GM12878 (cell line): ENCODE results near the gene MRAS. TPM values are rescaled to one million over a fixed set of nuclear protein-coding genes. Genes with fewer than 3 reads are reported as not detected.

ENCODE experiments used
- ATAC-seq: fragments of 200-7000 bp; cut with Tn5 transposase; 3 replicates; pipeline ENCODE4 v1.9.1; 2020; ENCODE audit warnings: mild to moderate bottlenecking, moderate library complexity
- BruUV-seq: library from RNA; stranded (reverse); fragments of 400-500 nt; replicated peaks from 2 replicates; lab custom pipeline; 2021; lab: Mats Ljungman, UMichigan
- CTCF ChIA-PET: fragments of 300-600 bp; sonication (Branson Sonifier 250); formaldehyde crosslinking; extraction: SDS; loops from one replicate; lab custom pipeline; 2021; ENCODE audit warnings: inconsistent platforms; lab: Yijun Ruan, JAX
- POLR2A ChIA-PET: fragments of 350-600 bp; formaldehyde crosslinking; extraction: SDS; loops from one replicate; lab custom pipeline; 2021; ENCODE audit warnings: inconsistent platforms; lab: Charles Lee
- RAD21 ChIA-PET: fragments of 300-600 bp; sonication (Branson Sonifier 250); formaldehyde crosslinking; loops from one replicate; lab custom pipeline; 2023; ENCODE audit warnings: antibody characterized with exemption; ENCODE audit not compliant: unreplicated experiment; lab: Charles Lee
- SMC1A ChIA-PET: fragments of 300-600 bp; sonication (Branson Sonifier 250); formaldehyde crosslinking; loops from one replicate; lab custom pipeline; 2023; ENCODE audit not compliant: unreplicated experiment, uncharacterized antibody; lab: Charles Lee
- DNase-seq: peaks from one replicate; pipeline ENCODE4 v3.0.0-alpha.2; 2011; ENCODE audit warnings: low read depth, low spot score
- FAIRE-seq: peaks from 3 replicates; lab custom pipeline; 2011; peaks lifted over from hg19 to GRCh38; lab: Jason Lieb, UNC
- H2AFZ ChIP-seq: 2 replicates; pipeline ENCODE4 v1.6.0; 2011; ENCODE audit warnings: low read depth, low read length, control low read depth; ENCODE audit not compliant: control insufficient read depth
- H3K27ac ChIP-seq: 2 replicates; pipeline ENCODE4 v1.5.1; 2011; ENCODE audit warnings: control low read depth; ENCODE audit not compliant: control insufficient read depth, insufficient read depth
- H3K27me3 ChIP-seq, 2 experiments: replicated peaks in 1 of 2; 2 replicates each; pipeline versions ENCODE4 v1.6.0 to v1.6.1; 2011; ENCODE audit warnings: low read length in 1 of 2; ENCODE audit not compliant: control insufficient read depth in 2 of 2, insufficient read depth in 2 of 2
- H3K36me3 ChIP-seq, 2 experiments: 2 replicates each; pipeline ENCODE4 v1.5.1; 2011; ENCODE audit warnings: low read length in 1 of 2; ENCODE audit not compliant: control insufficient read depth in 2 of 2, insufficient read depth in 2 of 2
- H3K4me1 ChIP-seq: 2 replicates; pipeline ENCODE4 v1.6.1; 2011; ENCODE audit warnings: mild to moderate bottlenecking, low read length, moderate library complexity, mixed read lengths; ENCODE audit not compliant: control insufficient read depth, insufficient read depth
- H3K4me2 ChIP-seq: 2 replicates; pipeline ENCODE4 v1.6.0; 2011; ENCODE audit warnings: control low read depth; ENCODE audit not compliant: control insufficient read depth, insufficient read depth
- H3K4me3 ChIP-seq: fragments of 200-600 bp; sonication (generic); 2 replicates; pipeline ENCODE4 v1.5.1; 2016
- H3K79me2 ChIP-seq: 2 replicates; pipeline ENCODE4 v1.6.0; 2011; ENCODE audit warnings: low read length; ENCODE audit not compliant: control insufficient read depth, insufficient read depth
- H3K9ac ChIP-seq: 2 replicates; pipeline ENCODE4 v1.8.0; 2011; ENCODE audit warnings: low read length, control low read depth, mixed read lengths; ENCODE audit not compliant: control insufficient read depth, insufficient read depth
- H3K9me3 ChIP-seq: replicated peaks from 3 replicates; pipeline ENCODE4 v1.5.1; 2011; ENCODE audit warnings: mild to moderate bottlenecking, low read length; ENCODE audit not compliant: control insufficient read depth, insufficient read depth
- H4K20me1 ChIP-seq: 2 replicates; pipeline ENCODE4 v1.6.0; 2011; ENCODE audit not compliant: control insufficient read depth, insufficient read depth
- BACH1 ChIP-seq: fragments of 450-650 bp; IDR thresholded peaks from 2 replicates; pipeline ENCODE4 v1.6.1; 2017; ENCODE audit warnings: mild to moderate bottlenecking, borderline replicate concordance
- BHLHE40 ChIP-seq, 2 experiments: fragments of 450-650 bp in 1 of 2; IDR thresholded peaks; 2 replicates each; pipeline ENCODE4 v1.6.1; 2011 to 2017; ENCODE audit warnings: low read depth in 2 of 2, borderline replicate concordance in 1 of 2, improper control_type of control experiment in 1 of 2, low read length in 1 of 2, mild to moderate bottlenecking in 1 of 2
- CBX3 ChIP-seq: fragments of 200-600 bp; sonication (generic); IDR thresholded peaks from 2 replicates; pipeline ENCODE4 v1.6.1; 2016; ENCODE audit warnings: low read depth, borderline replicate concordance
- ESRRA ChIP-seq: IDR thresholded peaks from 2 replicates; pipeline ENCODE4 v1.6.1; 2012; ENCODE audit warnings: mild to moderate bottlenecking, low read length, improper control_type of control experiment
- FOXK2 ChIP-seq: fragments of 450-650 bp; IDR thresholded peaks from 2 replicates; pipeline ENCODE4 v1.6.1; 2017; ENCODE audit warnings: mild to moderate bottlenecking, moderate library complexity
- HDAC6 ChIP-seq: fragments of 200-600 bp; sonication (generic); IDR thresholded peaks from one replicate; pipeline ENCODE4 v1.8.0; 2017; ENCODE audit warnings: antibody characterized with exemption; ENCODE audit not compliant: unreplicated experiment
- NFIC ChIP-seq: IDR thresholded peaks from 2 replicates; pipeline ENCODE4 v1.6.1; 2012; ENCODE audit warnings: low read depth, mild to moderate bottlenecking, inconsistent platforms, low read length, moderate library complexity
- NRF1 ChIP-seq: conservative IDR thresholded peaks from 2 replicates; pipeline ENCODE4 v1.6.1; 2011; ENCODE audit warnings: mild to moderate bottlenecking, low read depth, low read length, improper control_type of control experiment
- RELA ChIP-seq: fragments of 450-650 bp; IDR thresholded peaks from 2 replicates; pipeline ENCODE4 v1.8.0; 2014; ENCODE audit warnings: borderline replicate concordance; ENCODE audit not compliant: partially characterized antibody
- SRF ChIP-seq, 2 experiments: IDR thresholded peaks; 2 replicates each; pipeline ENCODE4 v1.6.1; 2011; ENCODE audit warnings: low read depth in 2 of 2, low read length in 2 of 2, mild to moderate bottlenecking in 1 of 2, moderate library complexity in 1 of 2
- TCF3 ChIP-seq: IDR thresholded peaks from 2 replicates; pipeline ENCODE4 v1.6.1; 2012; ENCODE audit warnings: low read depth, mild to moderate bottlenecking, low read length, borderline replicate concordance; ENCODE audit not compliant: insufficient read depth
- ZNF622 ChIP-seq: fragments of 450-650 bp; IDR thresholded peaks from 2 replicates; pipeline ENCODE4 v1.6.1; 2017; ENCODE audit warnings: mild to moderate bottlenecking, inconsistent platforms
- ZZZ3 ChIP-seq: IDR thresholded peaks from 2 replicates; pipeline ENCODE4 v1.6.1; 2011; ENCODE audit warnings: low read depth; ENCODE audit not compliant: control insufficient read depth, insufficient read length
- WGBS: methylation state at CpG from one replicate; pipeline ENCODE4 v1.1.6; 2016; ENCODE audit warnings: low lambda C conversion rate; ENCODE audit not compliant: insufficient replicate concordance, insufficient coverage; ENCODE audit errors: missing lambda C conversion rate; 5-methylcytosine and 5-hydroxymethylcytosine counted together
- in situ Hi-C: fragments of 300-500 bp; cut with MboI; formaldehyde crosslinking; loops from 9 replicates; pipeline ENCODE4 v1.14.3; 2018; ENCODE audit warnings: mixed read lengths
- intact Hi-C: fragments of 100-400 bp; cut with micrococcal nuclease; formaldehyde crosslinking; loops from one replicate; pipeline ENCODE4 v1.14.2; 2022; ENCODE audit not compliant: unreplicated experiment
- polyA plus RNA-seq, 11 experiments: library from polyadenylated mRNA; depleted of rRNA in 4 of 11; unstranded in 6 of 11; stranded (reverse) in 5 of 11; fragments of >200 nt; fragmentation: Nextera tagmentation in 4 of 11; fragmentation: Illumina TruSeq in 1 of 11; extraction: Ambion mirVana in 4 of 11; extraction: Trizol in 1 of 11; gene quantifications; 1 replicate in 1 of 11; 2 replicates in 10 of 11; pipeline versions ENCODE4 v1.2.1 to v1.2.3, GENCODE V29; 2011 to 2016; ENCODE audit warnings: inconsistent platforms in 2 of 11, missing spikeins in 2 of 11, low read depth in 1 of 11
- total RNA-seq, 4 experiments: library from RNA; depleted of rRNA in 3 of 4; stranded (reverse); fragments of >200 nt in 3 of 4; fragmentation: Illumina TruSeq in 1 of 4; extraction: Trizol in 1 of 4; gene quantifications; 2 replicates each; pipeline versions ENCODE4 v1.2.1 to v1.2.3, GENCODE V29; 2013 to 2021
- TF ChIP-seq, protein P1 (sequence below): fragments of 450-650 bp; conservative IDR thresholded peaks from 2 replicates; pipeline ENCODE4 v1.6.1; 2017; ENCODE audit warnings: mild to moderate bottlenecking, moderate library complexity
- TF ChIP-seq, protein P2 (sequence below): fragments of 450-650 bp; IDR thresholded peaks from 2 replicates; pipeline ENCODE4 v1.6.1; 2014; ENCODE audit warnings: mild to moderate bottlenecking
- TF ChIP-seq, protein P3 (sequence below): IDR thresholded peaks from 2 replicates; pipeline ENCODE4 v1.6.1; 2011; ENCODE audit warnings: borderline replicate concordance, low read depth, mild to moderate bottlenecking, moderate library complexity, low read length; ENCODE audit not compliant: insufficient read depth, poor library complexity, severe bottlenecking
- TF ChIP-seq, protein P4 (sequence below): fragments of 450-650 bp; IDR thresholded peaks from 2 replicates; pipeline ENCODE4 v1.6.1; 2017; ENCODE audit warnings: antibody characterized with exemption, mild to moderate bottlenecking, moderate library complexity

Gene MRAS
- total and polyA plus RNA-seq, 10 of the 15 experiments (the other 5 are each of a cell fraction or from before 2014, with no cell fraction given), result 0.01 to 0.44 (median 0.17) TPM; not detected in 6

DNA sequence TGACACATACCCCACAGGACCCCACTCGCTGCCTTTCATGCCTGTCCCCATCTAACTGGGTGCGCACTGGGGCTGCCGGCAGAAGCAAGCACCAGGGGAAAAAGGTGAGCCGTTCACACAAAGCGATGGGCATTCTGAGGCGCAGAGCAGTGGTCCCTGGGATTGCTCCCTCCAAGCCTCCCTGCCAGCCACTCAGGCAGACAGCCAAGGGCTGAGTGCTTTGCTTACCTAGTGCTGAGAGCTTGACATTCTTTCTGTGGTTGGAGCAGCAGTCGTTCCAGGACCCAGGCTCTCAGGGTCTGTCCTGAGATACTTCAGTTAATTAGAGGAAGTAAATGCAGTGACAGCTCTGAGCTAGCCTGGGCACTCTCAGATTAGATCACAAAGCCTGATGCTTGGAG is 91.7 kb downstream of the MRAS start (continued):
- TF ChIP-seq, protein P1, sequence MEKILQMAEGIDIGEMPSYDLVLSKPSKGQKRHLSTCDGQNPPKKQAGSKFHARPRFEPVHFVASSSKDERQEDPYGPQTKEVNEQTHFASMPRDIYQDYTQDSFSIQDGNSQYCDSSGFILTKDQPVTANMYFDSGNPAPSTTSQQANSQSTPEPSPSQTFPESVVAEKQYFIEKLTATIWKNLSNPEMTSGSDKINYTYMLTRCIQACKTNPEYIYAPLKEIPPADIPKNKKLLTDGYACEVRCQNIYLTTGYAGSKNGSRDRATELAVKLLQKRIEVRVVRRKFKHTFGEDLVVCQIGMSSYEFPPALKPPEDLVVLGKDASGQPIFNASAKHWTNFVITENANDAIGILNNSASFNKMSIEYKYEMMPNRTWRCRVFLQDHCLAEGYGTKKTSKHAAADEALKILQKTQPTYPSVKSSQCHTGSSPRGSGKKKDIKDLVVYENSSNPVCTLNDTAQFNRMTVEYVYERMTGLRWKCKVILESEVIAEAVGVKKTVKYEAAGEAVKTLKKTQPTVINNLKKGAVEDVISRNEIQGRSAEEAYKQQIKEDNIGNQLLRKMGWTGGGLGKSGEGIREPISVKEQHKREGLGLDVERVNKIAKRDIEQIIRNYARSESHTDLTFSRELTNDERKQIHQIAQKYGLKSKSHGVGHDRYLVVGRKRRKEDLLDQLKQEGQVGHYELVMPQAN, result no peak
- TF ChIP-seq NRF1 (no peak), CBX3 (no peak), ZZZ3 (no peak), NFIC (no peak)

DNA sequence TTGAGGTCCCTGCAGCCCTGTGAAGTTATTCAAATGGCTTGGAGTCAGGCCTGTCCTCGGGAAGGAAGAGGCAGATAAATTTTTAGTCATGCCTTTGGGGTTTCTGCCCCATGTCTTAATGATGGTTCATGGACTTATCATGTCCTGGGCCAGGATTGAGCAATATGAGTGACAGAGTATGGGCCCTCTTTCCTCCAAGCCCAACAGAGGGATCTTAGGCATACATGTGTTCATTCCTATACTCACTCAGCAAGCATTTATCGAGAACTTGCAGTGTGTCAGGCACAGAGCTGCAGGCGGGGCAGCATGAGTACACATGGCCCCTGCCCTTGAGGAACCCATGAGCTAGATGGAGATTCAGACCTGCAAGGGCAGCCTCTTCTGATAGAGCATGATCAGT is 92.2 kb downstream of the MRAS start:
- intact Hi-C loops, result no loop called here
- SMC1A ChIA-PET, result no interaction called here
- no peaks in the 10 kb centered on the region for H3K36me3 ChIP-seq
- H4K20me1 ChIP-seq, result no peaks in the 10 kb centered on the region
- RAD21 ChIA-PET, result no interaction called here
- no peak overlapping the region for H3K27ac ChIP-seq
- WGBS, result 0% methylated on average over 3 of the region's 3 CpGs
- in situ Hi-C loops, result no loop called here
- no TSS peak for BruUV-seq
- ATAC-seq, result no peak
- POLR2A ChIA-PET, result no interaction called here
- H3K79me2 ChIP-seq, result no peaks in the 10 kb centered on the region
- no peak overlapping the region for H3K9ac ChIP-seq
- no peak for DNase-seq
- FAIRE-seq, result no peak
- H3K27me3 ChIP-seq, result peaks cover 0 to 9% of the 10 kb centered on the region in 2 experiments; a peak in 3 of 4 replicates
- no peak overlapping the region for H3K4me2 ChIP-seq
- H3K4me3 ChIP-seq, result no peak overlapping the region
- no peaks in the 10 kb centered on the region for H3K9me3 ChIP-seq
- CTCF ChIA-PET, result no interaction called here
- no peaks in the 10 kb centered on the region for H3K4me1 ChIP-seq
- H2AFZ ChIP-seq, result no peak overlapping the region
- TF ChIP-seq ESRRA, result no peak
- TF ChIP-seq BACH1, result no peak
- TF ChIP-seq HDAC6, result no peak
- TF ChIP-seq BHLHE40 (IDR thresholded peaks at IDR 0.05; ENCODE audit: borderline replicate concordance in 1 of 2, low read depth in 2 of 2, low read length in 1 of 2), result no peak
- TF ChIP-seq, protein P2, sequence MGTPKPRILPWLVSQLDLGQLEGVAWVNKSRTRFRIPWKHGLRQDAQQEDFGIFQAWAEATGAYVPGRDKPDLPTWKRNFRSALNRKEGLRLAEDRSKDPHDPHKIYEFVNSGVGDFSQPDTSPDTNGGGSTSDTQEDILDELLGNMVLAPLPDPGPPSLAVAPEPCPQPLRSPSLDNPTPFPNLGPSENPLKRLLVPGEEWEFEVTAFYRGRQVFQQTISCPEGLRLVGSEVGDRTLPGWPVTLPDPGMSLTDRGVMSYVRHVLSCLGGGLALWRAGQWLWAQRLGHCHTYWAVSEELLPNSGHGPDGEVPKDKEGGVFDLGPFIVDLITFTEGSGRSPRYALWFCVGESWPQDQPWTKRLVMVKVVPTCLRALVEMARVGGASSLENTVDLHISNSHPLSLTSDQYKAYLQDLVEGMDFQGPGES, result no peak
- TF ChIP-seq CBX3, result no peak
- no peak for TF ChIP-seq RELA
- TF ChIP-seq FOXK2, result no peak
- TF ChIP-seq ZNF622, result no peak
- no peak for TF ChIP-seq SRF (IDR thresholded peaks at IDR 0.05; ENCODE audit: low read depth in 2 of 2, low read length in 2 of 2)
- TF ChIP-seq, protein P3, sequence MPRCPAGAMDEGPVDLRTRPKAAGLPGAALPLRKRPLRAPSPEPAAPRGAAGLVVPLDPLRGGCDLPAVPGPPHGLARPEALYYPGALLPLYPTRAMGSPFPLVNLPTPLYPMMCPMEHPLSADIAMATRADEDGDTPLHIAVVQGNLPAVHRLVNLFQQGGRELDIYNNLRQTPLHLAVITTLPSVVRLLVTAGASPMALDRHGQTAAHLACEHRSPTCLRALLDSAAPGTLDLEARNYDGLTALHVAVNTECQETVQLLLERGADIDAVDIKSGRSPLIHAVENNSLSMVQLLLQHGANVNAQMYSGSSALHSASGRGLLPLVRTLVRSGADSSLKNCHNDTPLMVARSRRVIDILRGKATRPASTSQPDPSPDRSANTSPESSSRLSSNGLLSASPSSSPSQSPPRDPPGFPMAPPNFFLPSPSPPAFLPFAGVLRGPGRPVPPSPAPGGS, result no peak
- TF ChIP-seq, protein P4, sequence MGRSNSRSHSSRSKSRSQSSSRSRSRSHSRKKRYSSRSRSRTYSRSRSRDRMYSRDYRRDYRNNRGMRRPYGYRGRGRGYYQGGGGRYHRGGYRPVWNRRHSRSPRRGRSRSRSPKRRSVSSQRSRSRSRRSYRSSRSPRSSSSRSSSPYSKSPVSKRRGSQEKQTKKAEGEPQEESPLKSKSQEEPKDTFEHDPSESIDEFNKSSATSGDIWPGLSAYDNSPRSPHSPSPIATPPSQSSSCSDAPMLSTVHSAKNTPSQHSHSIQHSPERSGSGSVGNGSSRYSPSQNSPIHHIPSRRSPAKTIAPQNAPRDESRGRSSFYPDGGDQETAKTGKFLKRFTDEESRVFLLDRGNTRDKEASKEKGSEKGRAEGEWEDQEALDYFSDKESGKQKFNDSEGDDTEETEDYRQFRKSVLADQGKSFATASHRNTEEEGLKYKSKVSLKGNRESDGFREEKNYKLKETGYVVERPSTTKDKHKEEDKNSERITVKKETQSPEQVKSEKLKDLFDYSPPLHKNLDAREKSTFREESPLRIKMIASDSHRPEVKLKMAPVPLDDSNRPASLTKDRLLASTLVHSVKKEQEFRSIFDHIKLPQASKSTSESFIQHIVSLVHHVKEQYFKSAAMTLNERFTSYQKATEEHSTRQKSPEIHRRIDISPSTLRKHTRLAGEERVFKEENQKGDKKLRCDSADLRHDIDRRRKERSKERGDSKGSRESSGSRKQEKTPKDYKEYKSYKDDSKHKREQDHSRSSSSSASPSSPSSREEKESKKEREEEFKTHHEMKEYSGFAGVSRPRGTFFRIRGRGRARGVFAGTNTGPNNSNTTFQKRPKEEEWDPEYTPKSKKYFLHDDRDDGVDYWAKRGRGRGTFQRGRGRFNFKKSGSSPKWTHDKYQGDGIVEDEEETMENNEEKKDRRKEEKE, result no peak
- no peak for TF ChIP-seq TCF3
